HCT116 (cell line): Measurements from ENCODE around the gene THYN1. TPM values are rescaled to one million over a fixed set of nuclear protein-coding genes. Genes with fewer than 3 reads are reported as not detected.

ENCODE experiments used
- ATAC-seq: fragments of 200-7000 bp; cut with Tn5 transposase; 2 replicates; pipeline ENCODE4 v1.9.1; 2020; ENCODE audit warnings: mild to moderate bottlenecking, moderate library complexity
- BruUV-seq: library from RNA; stranded (reverse); fragments of 400-500 nt; replicated peaks from 2 replicates; lab custom pipeline; 2021; lab: Mats Ljungman, UMichigan
- CTCF ChIA-PET: fragments of 300-600 bp; sonication (Branson Sonifier 250); formaldehyde crosslinking; loops from one replicate; lab custom pipeline; 2021; ENCODE audit warnings: antibody characterized with exemption; lab: Charles Lee
- POLR2A ChIA-PET: fragments of 300-600, 350-600 bp; sonication (Branson Sonifier 250); formaldehyde crosslinking; loops from one replicate; lab custom pipeline; 2021; ENCODE audit warnings: antibody characterized with exemption; lab: Charles Lee
- RAD21 ChIA-PET, 2 experiments: fragments of 300-600 bp; sonication (Branson Sonifier 250); formaldehyde crosslinking; loops; one replicate each; lab custom pipeline; 2023; ENCODE audit warnings: low total read pairs in 2 of 2; ENCODE audit not compliant: uncharacterized antibody in 2 of 2, unreplicated experiment in 2 of 2, low non-redundant PET in 1 of 2; lab: Charles Lee
- DNase-seq: peaks from one replicate; pipeline ENCODE4 v3.0.0-alpha.2; 2010; ENCODE audit warnings: low read depth, low spot score
- H2AFZ ChIP-seq: fragments of 200-600 bp; shearing (Covaris generic), sonication (generic); 2 replicates; pipeline ENCODE4 v1.6.1; 2017; ENCODE audit warnings: low read depth, mixed run types, mixed read lengths, antibody characterized with exemption, low read length; ENCODE audit not compliant: poor library complexity, severe bottlenecking
- H3K27ac ChIP-seq: 2 replicates; pipeline ENCODE4 v1.5.1; 2012; ENCODE audit warnings: low read depth, low read length
- H3K27me3 ChIP-seq: fragments of 200-600 bp; sonication (generic); 2 replicates; pipeline ENCODE4 v1.6.1; 2016; ENCODE audit warnings: mixed run types, low read length, mixed read lengths; ENCODE audit not compliant: insufficient read depth
- H3K36me3 ChIP-seq, 2 experiments: fragments of 200-500 bp in 1 of 2; fragments of 200-600 bp in 1 of 2; sonication (Bioruptor generic) in 1 of 2; sonication (generic) in 1 of 2; 2 replicates each; pipeline versions ENCODE4 v1.5.1 to v1.6.1; 2014 to 2016; ENCODE audit warnings: low read length in 2 of 2, inconsistent platforms in 1 of 2, mixed read lengths in 1 of 2, mixed run types in 1 of 2; ENCODE audit not compliant: insufficient read depth in 2 of 2, control insufficient read depth in 1 of 2
- H3K4me1 ChIP-seq, 2 experiments: fragments of 200-600 bp in 1 of 2; sonication (generic) in 1 of 2; 2 replicates each; pipeline versions ENCODE4 v1.5.1 to v1.6.1; 2012 to 2017; ENCODE audit warnings: low read length in 2 of 2, inconsistent platforms in 1 of 2, mild to moderate bottlenecking in 1 of 2, mixed read lengths in 1 of 2, mixed run types in 1 of 2, moderate library complexity in 1 of 2; ENCODE audit not compliant: insufficient read depth in 2 of 2, control insufficient read depth in 1 of 2
- H3K4me2 ChIP-seq: fragments of 200-600 bp; sonication (generic); 2 replicates; pipeline ENCODE4 v1.6.1; 2017; ENCODE audit warnings: mixed run types, low read length, mixed read lengths
- H3K4me3 ChIP-seq, 2 experiments: fragments of 200-600 bp in 1 of 2; sonication (generic) in 1 of 2; replicated peaks in 1 of 2; 2 replicates each; pipeline ENCODE4 v1.5.1; 2011 to 2016; ENCODE audit warnings: low read length in 2 of 2, control low read depth in 1 of 2, low read depth in 1 of 2, mild to moderate bottlenecking in 1 of 2, mixed read lengths in 1 of 2, mixed run types in 1 of 2
- H3K79me2 ChIP-seq: fragments of 200-600 bp; sonication (generic); 2 replicates; pipeline ENCODE4 v1.6.1; 2017; ENCODE audit warnings: mild to moderate bottlenecking, mixed run types, low read length, moderate library complexity, mixed read lengths; ENCODE audit not compliant: insufficient read depth
- H3K9ac ChIP-seq: fragments of 200-600 bp; sonication (generic); 2 replicates; pipeline ENCODE4 v1.6.1; 2016; ENCODE audit warnings: low read length, mixed read lengths
- H3K9me2 ChIP-seq: fragments of 200-600 bp; sonication (generic), shearing (Covaris generic); 2 replicates; pipeline ENCODE4 v1.6.1; 2017; ENCODE audit warnings: mixed run types, mild to moderate bottlenecking, moderate library complexity; ENCODE audit not compliant: insufficient read depth
- H3K9me3 ChIP-seq, 2 experiments: fragments of 200-500 bp in 1 of 2; fragments of 200-600 bp in 1 of 2; sonication (Bioruptor generic) in 1 of 2; sonication (generic) in 1 of 2; 2 replicates each; pipeline ENCODE4 v1.6.1; 2014 to 2017; ENCODE audit warnings: low read length in 2 of 2, mixed read lengths in 2 of 2, inconsistent platforms in 1 of 2, low read depth in 1 of 2, mild to moderate bottlenecking in 1 of 2, mixed run types in 1 of 2, moderate library complexity in 1 of 2; ENCODE audit not compliant: control insufficient read depth in 1 of 2, insufficient read depth in 1 of 2
- H4K20me1 ChIP-seq: fragments of 200-600 bp; sonication (generic), shearing (Covaris generic); 2 replicates; pipeline ENCODE4 v1.6.1; 2017; ENCODE audit warnings: mixed run types, mild to moderate bottlenecking, moderate library complexity; ENCODE audit not compliant: insufficient read depth
- ATF3 ChIP-seq: IDR thresholded peaks from 2 replicates; pipeline ENCODE4 v1.6.1; 2012
- CBX3 ChIP-seq: IDR thresholded peaks from 2 replicates; pipeline ENCODE4 v1.6.1; 2012; ENCODE audit warnings: low read depth
- EGR1 ChIP-seq: IDR thresholded peaks from 2 replicates; pipeline ENCODE4 v1.6.1; 2012; ENCODE audit warnings: low read depth
- EZH2 ChIP-seq: fragments of 200-600 bp; sonication (generic); IDR thresholded peaks from 2 replicates; pipeline ENCODE4 v1.6.1; 2017; ENCODE audit warnings: antibody characterized with exemption, mixed run types
- EZH2phosphoT487 ChIP-seq: fragments of 200-600 bp; IDR thresholded peaks from 2 replicates; pipeline ENCODE4 v1.6.1; 2018; ENCODE audit warnings: antibody characterized with exemption, borderline replicate concordance
- FOSL1 ChIP-seq: IDR thresholded peaks from 2 replicates; pipeline ENCODE4 v1.6.1; 2012; ENCODE audit warnings: low read depth
- JUND ChIP-seq: IDR thresholded peaks from 2 replicates; pipeline ENCODE4 v1.6.1; 2012
- POLR2AphosphoS5 ChIP-seq: IDR thresholded peaks from 2 replicates; pipeline ENCODE4 v1.6.1; 2011; ENCODE audit warnings: mild to moderate bottlenecking, low read depth, low read length, moderate library complexity
- RAD21 ChIP-seq: IDR thresholded peaks from 2 replicates; pipeline ENCODE4 v1.6.1; 2012; ENCODE audit warnings: low read depth, mild to moderate bottlenecking
- SIN3A ChIP-seq: IDR thresholded peaks from 2 replicates; pipeline ENCODE4 v1.6.1; 2012; ENCODE audit warnings: low read depth
- SRF ChIP-seq: IDR thresholded peaks from 2 replicates; pipeline ENCODE4 v1.6.1; 2012; ENCODE audit warnings: low read depth
- YY1 ChIP-seq: IDR thresholded peaks from 2 replicates; pipeline ENCODE4 v1.6.1; 2011; ENCODE audit warnings: low read length, low read depth, moderate library complexity, mild to moderate bottlenecking; ENCODE audit not compliant: insufficient replicate concordance; ENCODE audit errors: extremely low read depth
- ZBTB33 ChIP-seq: IDR thresholded peaks from 2 replicates; pipeline ENCODE4 v1.6.1; 2011; ENCODE audit warnings: mild to moderate bottlenecking, low read length, moderate library complexity; ENCODE audit not compliant: insufficient replicate concordance; ENCODE audit errors: extremely low read depth
- ZFX ChIP-seq: fragments of 450-650 bp; IDR thresholded peaks from 2 replicates; pipeline ENCODE4 v1.6.1; 2017
- intact Hi-C: fragments of 100-400 bp; cut with micrococcal nuclease; formaldehyde crosslinking; loops from 2 replicates; pipeline ENCODE4 v1.10.0; 2022
- total RNA-seq: library from RNA; stranded (reverse); gene quantifications from one replicate; pipeline ENCODE4 v1.2.1, GENCODE V29; 2021; ENCODE audit not compliant: unreplicated experiment

The THYN1 gene
- total RNA-seq, 1 experiment from 2014 or later: 32.2 TPM

DNA sequence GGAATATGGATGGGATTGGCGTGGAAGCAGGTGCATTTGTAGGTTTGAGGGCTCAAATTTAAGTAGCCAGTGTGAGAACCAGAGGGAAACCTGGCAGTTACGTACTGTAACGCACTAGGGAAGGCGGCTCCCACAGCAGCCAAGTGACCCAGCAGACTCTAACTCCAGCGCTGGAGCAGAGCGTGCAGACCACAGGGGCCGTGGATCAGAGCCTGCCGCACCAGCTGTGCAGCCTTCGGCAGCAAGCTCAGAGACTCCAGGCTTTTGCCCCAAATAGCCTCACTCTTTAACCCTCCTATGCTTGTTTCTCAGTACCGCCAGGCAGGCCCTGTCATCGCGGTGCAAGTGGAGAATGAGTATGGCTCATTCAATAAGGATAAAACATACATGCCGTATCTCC is 35.3 kb upstream of the THYN1 start:
- RAD21 ChIA-PET: no interaction called here
- Histone ChIP-seq H3K9ac (no peak overlapping the region), H3K4me3 (no peak overlapping the region), H2AFZ (no peak overlapping the region), H4K20me1 (no peaks in the 10 kb centered on the region), H3K36me3 (no peaks in the 10 kb centered on the region), H3K4me2 (no peak overlapping the region), H3K27me3 (no peaks in the 10 kb centered on the region), H3K27ac (no peak overlapping the region), H3K9me2 (no peaks in the 10 kb centered on the region), H3K9me3 (no peaks in the 10 kb centered on the region), H3K4me1 (no peaks in the 10 kb centered on the region), H3K79me2 (no peaks in the 10 kb centered on the region)
- CTCF ChIA-PET: no interaction called here
- no TSS peak for BruUV-seq
- ATAC-seq (no peak), DNase-seq (no peak)
- POLR2A ChIA-PET: no interaction called here
- intact Hi-C loops: no loop called here
- no peak for TF ChIP-seq ZBTB33
- no peak for TF ChIP-seq CBX3
- no peak for TF ChIP-seq EGR1
- no peak for TF ChIP-seq RAD21
- no peak for TF ChIP-seq ZFX
- TF ChIP-seq SRF: no peak
- TF ChIP-seq POLR2AphosphoS5: no peak
- TF ChIP-seq, all 23 proteins: peak for 0

DNA sequence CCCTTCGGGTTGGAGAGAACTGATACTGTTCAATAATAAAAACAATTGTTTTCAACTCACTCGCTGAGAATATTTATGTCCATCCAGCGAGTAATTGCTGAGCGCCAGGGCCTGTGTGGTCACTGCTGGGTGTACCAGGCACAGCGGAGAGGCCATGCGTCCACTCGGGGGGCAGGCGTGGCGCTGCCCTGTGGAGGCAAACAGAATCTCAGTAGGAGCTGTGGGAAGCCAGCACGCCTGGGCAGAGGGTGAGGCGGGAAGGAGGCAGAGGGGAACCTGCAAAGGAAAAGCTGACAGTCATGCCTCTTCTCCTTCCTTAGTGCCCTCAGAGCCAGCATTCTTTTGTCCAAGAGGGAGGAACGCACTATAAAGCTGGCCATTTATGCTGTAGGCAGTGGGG is 34.4 kb upstream of the THYN1 start:
- CTCF ChIA-PET: no interaction called here
- Histone ChIP-seq H3K4me3 (no peak overlapping the region), H3K79me2 (no peaks in the 10 kb centered on the region), H3K9me3 (no peaks in the 10 kb centered on the region), H3K4me2 (no peak overlapping the region), H3K27ac (no peak overlapping the region), H3K36me3 (no peaks in the 10 kb centered on the region), H3K27me3 (no peaks in the 10 kb centered on the region), H3K9ac (no peak overlapping the region), H4K20me1 (no peaks in the 10 kb centered on the region), H3K9me2 (no peaks in the 10 kb centered on the region), H2AFZ (no peak overlapping the region), H3K4me1 (no peaks in the 10 kb centered on the region)
- BruUV-seq: no TSS peak
- POLR2A ChIA-PET: no interaction called here
- RAD21 ChIA-PET: no interaction called here
- ATAC-seq (no peak), DNase-seq (no peak)
- intact Hi-C loops: no loop called here
- TF ChIP-seq SIN3A (no peak), EZH2 (no peak), SRF (no peak), ZFX (no peak), YY1 (no peak), EZH2phosphoT487 (no peak), JUND (no peak), ZBTB33 (no peak), ATF3 (no peak), EGR1 (no peak), FOSL1 (no peak)
